GM23248 (cell line): ENCODE data around the gene PAPPA2. TPM values are rescaled to one million over a fixed set of nuclear protein-coding genes. Genes with fewer than 3 reads are reported as not detected.
A peak's percentile ranks its signal among the peaks of the same experiment; 100 is the strongest.

ENCODE experiments used
- DNase-seq: peaks from one replicate; pipeline ENCODE4 v3.0.0-alpha.2; 2015
- H2AFZ ChIP-seq: fragments of 200-600 bp; sonication (generic); 2 replicates; pipeline ENCODE4 v1.6.1; 2016; ENCODE audit warnings: antibody characterized with exemption
- H3F3A ChIP-seq: fragments of 200-600 bp; sonication (generic); 2 replicates; pipeline ENCODE4 v1.6.1; 2016; ENCODE audit warnings: mild to moderate bottlenecking, antibody characterized with exemption, mixed run types; ENCODE audit not compliant: insufficient read depth
- H3K27ac ChIP-seq: fragments of 200-600 bp; sonication (generic); 2 replicates; pipeline ENCODE4 v1.5.1; 2016; ENCODE audit warnings: mild to moderate bottlenecking
- H3K27me3 ChIP-seq: fragments of 200-600 bp; sonication (generic); replicated peaks from 2 replicates; pipeline ENCODE4 v1.6.1; 2016; ENCODE audit warnings: mild to moderate bottlenecking; ENCODE audit not compliant: insufficient read depth
- H3K36me3 ChIP-seq: fragments of 200-600 bp; sonication (generic); 2 replicates; pipeline ENCODE4 v1.6.1; 2016; ENCODE audit warnings: low read depth, mild to moderate bottlenecking
- H3K4me1 ChIP-seq: fragments of 200-600 bp; sonication (generic); 2 replicates; pipeline ENCODE4 v1.6.1; 2016; ENCODE audit warnings: mild to moderate bottlenecking; ENCODE audit not compliant: insufficient read depth
- H3K4me2 ChIP-seq: fragments of 200-600 bp; sonication (generic); one replicate; pipeline ENCODE4 v1.6.1; 2016; ENCODE audit warnings: mild to moderate bottlenecking; ENCODE audit not compliant: unreplicated experiment
- H3K4me3 ChIP-seq: fragments of 200-600 bp; sonication (generic); 2 replicates; pipeline ENCODE4 v1.5.1; 2016; ENCODE audit warnings: mild to moderate bottlenecking
- H3K79me2 ChIP-seq: fragments of 200-600 bp; sonication (generic); 2 replicates; pipeline ENCODE4 v1.6.1; 2016; ENCODE audit warnings: mild to moderate bottlenecking; ENCODE audit not compliant: insufficient read depth
- H3K9ac ChIP-seq: fragments of 200-600 bp; sonication (generic); 2 replicates; pipeline ENCODE4 v1.6.1; 2016; ENCODE audit warnings: mild to moderate bottlenecking
- H3K9me2 ChIP-seq: fragments of 200-600 bp; sonication (generic); 2 replicates; pipeline ENCODE4 v1.6.1; 2016; ENCODE audit warnings: mixed run types, mild to moderate bottlenecking, moderate library complexity; ENCODE audit not compliant: insufficient read depth
- H3K9me3 ChIP-seq: fragments of 200-600 bp; sonication (generic); one replicate; pipeline ENCODE4 v1.6.1; 2017; ENCODE audit warnings: low read depth
- H4K20me1 ChIP-seq: fragments of 200-600 bp; sonication (generic); 2 replicates; pipeline ENCODE4 v1.6.0; 2016; ENCODE audit not compliant: insufficient read depth
- EZH2 ChIP-seq: fragments of 200-600 bp; sonication (generic); IDR thresholded peaks from 2 replicates; pipeline ENCODE4 v1.6.1; 2018; ENCODE audit warnings: antibody characterized with exemption, mild to moderate bottlenecking; ENCODE audit not compliant: insufficient read depth, poor library complexity, severe bottlenecking
- EZH2phosphoT487 ChIP-seq: fragments of 200-600 bp; sonication (generic); IDR thresholded peaks from 2 replicates; pipeline ENCODE4 v1.6.1; 2018; ENCODE audit warnings: antibody characterized with exemption, moderate library complexity, mild to moderate bottlenecking, low read depth; ENCODE audit not compliant: insufficient read depth
- WGBS, 2 experiments: methylation state at CpG; one replicate each; pipeline ENCODE4 v1.1.6; 2015 to 2017; ENCODE audit warnings: low lambda C conversion rate in 2 of 2, low coverage in 1 of 2; ENCODE audit errors: missing lambda C conversion rate in 2 of 2; 5-methylcytosine and 5-hydroxymethylcytosine counted together
- in situ Hi-C: fragments of 300-500 bp; cut with MboI; formaldehyde crosslinking; loops from 2 replicates; pipeline ENCODE4 v1.15.0; 2020
- polyA plus RNA-seq: library from polyadenylated mRNA; unstranded; fragments of >200 nt; fragmentation: Nextera tagmentation; extraction: Ambion mirVana; gene quantifications from 2 replicates; pipeline ENCODE4 v1.2.1, GENCODE V29; 2016
- total RNA-seq: library from RNA; depleted of rRNA; stranded (reverse); fragments of >200 nt; shearing (Covaris generic); gene quantifications from 2 replicates; pipeline ENCODE4 v1.2.3, GENCODE V29; 2014

Gene PAPPA2
- total and polyA plus RNA-seq, 2 experiments from 2014 or later: 3.9 to 8.1 TPM

DNA sequence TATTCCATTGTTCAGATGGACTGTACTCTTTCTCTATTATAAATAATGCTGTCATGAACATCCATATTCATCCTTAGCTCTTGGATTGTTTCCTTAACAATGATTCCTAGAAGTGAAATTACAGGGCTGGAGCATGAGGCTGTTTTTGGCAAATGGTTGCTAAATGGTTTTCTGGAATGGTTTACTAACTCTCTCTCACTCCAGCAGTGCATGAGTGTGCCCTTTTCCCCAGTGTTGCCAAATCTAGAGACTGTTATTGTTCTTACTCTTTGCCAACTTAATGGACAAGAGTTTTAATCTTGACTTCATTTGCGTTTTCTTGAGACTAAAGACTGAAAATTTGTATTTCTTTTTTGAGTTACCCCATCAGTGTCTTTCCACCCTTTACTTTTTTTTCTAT, 113.0 kb downstream of the PAPPA2 start:
- Histone ChIP-seq H3F3A (peaks cover 4% of the 10 kb centered on the region; the same call in 1 of the 2 replicates), H3K4me2 (no peak overlapping the region), H3K4me1 (peaks cover 15% of the 10 kb centered on the region), H3K9ac (no peak overlapping the region), H3K9me3 (no peaks in the 10 kb centered on the region), H4K20me1 (no peaks in the 10 kb centered on the region), H3K27me3 (no peaks in the 10 kb centered on the region), H3K36me3 (no peaks in the 10 kb centered on the region), H3K27ac (no peak overlapping the region), H2AFZ (no peak overlapping the region), H3K9me2 (no peaks in the 10 kb centered on the region), H3K79me2 (no peaks in the 10 kb centered on the region), H3K4me3 (no peak overlapping the region)
- peak; percentile 40 for DNase-seq
- WGBS, 2 experiments: 45 to 48% methylated on average over 1 of the region's 1 CpG
- in situ Hi-C loops: no loop called here
- TF ChIP-seq EZH2: no peak
- no peak for TF ChIP-seq EZH2phosphoT487

DNA sequence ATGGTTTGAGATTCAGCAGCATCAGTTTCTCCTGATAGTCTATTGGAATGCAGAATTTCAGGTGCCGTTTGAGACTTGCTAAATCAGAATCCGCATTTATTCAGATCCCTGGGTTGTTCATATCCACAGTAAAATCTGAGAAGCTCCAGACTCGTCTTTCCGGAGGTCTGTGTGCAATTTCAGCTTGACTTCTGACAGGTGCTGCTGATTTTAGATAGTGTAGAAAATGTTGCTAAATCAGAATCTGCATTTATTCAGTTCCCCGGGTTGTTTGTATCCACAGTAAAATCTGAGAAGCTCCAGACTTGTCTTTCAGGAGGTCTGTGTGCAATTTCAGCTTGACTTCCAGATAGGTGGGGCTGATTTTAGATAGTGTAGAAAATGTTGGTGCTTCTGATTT, 113.7 kb downstream of the PAPPA2 start:
- no peak overlapping the region for H3K27ac ChIP-seq
- no peak overlapping the region for H2AFZ ChIP-seq
- DNase-seq: no peak
- H3K4me3 ChIP-seq: no peak overlapping the region
- no peaks in the 10 kb centered on the region for H4K20me1 ChIP-seq
- H3K9me2 ChIP-seq: no peaks in the 10 kb centered on the region
- H3K9me3 ChIP-seq: no peaks in the 10 kb centered on the region
- no peak overlapping the region for H3K9ac ChIP-seq
- no peak for TF ChIP-seq EZH2
- no peak for TF ChIP-seq EZH2phosphoT487
- H3K4me2 ChIP-seq: no peak overlapping the region
- no peaks in the 10 kb centered on the region for H3K27me3 ChIP-seq
- H3K36me3 ChIP-seq: no peaks in the 10 kb centered on the region
- H3K4me1 ChIP-seq: peaks cover 15% of the 10 kb centered on the region
- H3K79me2 ChIP-seq: no peaks in the 10 kb centered on the region
- in situ Hi-C loops: no loop called here
- WGBS, 2 experiments: 77 to 88% methylated on average over 5 of the region's 5 CpGs
- peaks cover 4% of the 10 kb centered on the region; the same call in 1 of the 2 replicates for H3F3A ChIP-seq

DNA sequence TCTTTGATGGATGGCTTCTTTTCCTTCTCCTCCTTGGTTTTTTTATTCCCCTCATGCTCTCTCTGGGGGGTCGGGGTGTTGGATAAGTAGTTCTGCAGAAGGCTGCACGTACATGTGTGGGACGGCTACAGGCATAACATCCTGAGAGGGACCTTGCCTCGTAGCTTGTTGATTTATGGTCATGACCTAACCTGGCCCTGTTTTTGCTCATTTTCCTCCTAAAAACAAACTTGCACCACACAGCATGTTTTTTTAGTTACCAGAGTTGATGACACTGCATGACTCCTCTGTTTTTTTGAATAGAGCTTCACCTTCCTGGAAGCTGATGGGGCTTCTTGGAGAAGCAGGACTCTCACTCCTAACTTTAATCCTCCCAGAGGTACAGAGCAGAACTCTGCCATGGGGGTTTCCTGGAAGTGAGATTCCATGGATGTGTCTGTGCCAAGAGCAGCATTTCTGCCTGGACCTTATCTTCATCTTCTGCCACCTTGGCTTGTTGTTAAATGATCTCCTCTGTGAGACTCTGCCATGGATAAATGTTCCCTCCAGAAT, 114.7 kb downstream of the PAPPA2 start:
- H3K27me3 ChIP-seq: no peaks in the 10 kb centered on the region
- H3K4me2 ChIP-seq: no peak overlapping the region
- DNase-seq: peak; percentile 58
- H3K79me2 ChIP-seq: no peaks in the 10 kb centered on the region
- peaks cover 4% of the 10 kb centered on the region; the same call in 1 of the 2 replicates for H3F3A ChIP-seq
- 0 to 1% methylated on average over 4 of the region's 4 CpGs for WGBS, 2 experiments
- no peak overlapping the region for H3K4me3 ChIP-seq
- no peaks in the 10 kb centered on the region for H4K20me1 ChIP-seq
- H2AFZ ChIP-seq: peak overlapping the region; percentile 34; the same call in 1 of the 2 replicates
- no peaks in the 10 kb centered on the region for H3K9me3 ChIP-seq
- peaks cover 15% of the 10 kb centered on the region for H3K4me1 ChIP-seq
- TF ChIP-seq EZH2phosphoT487: no peak
- TF ChIP-seq EZH2: no peak
- H3K9ac ChIP-seq: no peak overlapping the region
- H3K27ac ChIP-seq: no peak overlapping the region
- in situ Hi-C loops: no loop called here
- H3K9me2 ChIP-seq: no peaks in the 10 kb centered on the region
- H3K36me3 ChIP-seq: no peaks in the 10 kb centered on the region

DNA sequence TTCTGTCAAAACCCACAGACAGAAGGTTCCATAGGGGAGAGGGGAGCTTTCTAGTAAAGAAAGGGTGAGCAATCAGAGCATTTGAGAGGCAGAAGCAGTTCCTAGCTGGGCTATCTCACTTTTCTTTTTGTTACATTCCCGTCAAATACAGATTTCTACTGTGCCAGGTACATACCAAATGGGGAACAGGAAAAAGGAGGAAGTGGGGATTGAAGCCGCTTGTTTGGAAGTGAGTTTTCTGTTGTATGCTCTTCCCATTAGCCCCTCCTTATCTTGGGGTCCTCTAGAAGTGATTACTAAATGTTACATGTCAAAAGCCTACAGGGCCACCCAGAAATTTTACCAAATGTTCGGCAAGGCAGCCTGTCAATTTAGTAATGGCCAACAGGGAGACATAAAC, 116.1 kb downstream of the PAPPA2 start:
- Histone ChIP-seq H3K9me2 (no peaks in the 10 kb centered on the region), H3K9me3 (no peaks in the 10 kb centered on the region), H3F3A (peaks cover 4% of the 10 kb centered on the region; the same call in 1 of the 2 replicates), H3K9ac (no peak overlapping the region), H3K4me3 (no peak overlapping the region), H3K79me2 (no peaks in the 10 kb centered on the region), H3K4me2 (no peak overlapping the region), H3K27ac (no peak overlapping the region), H2AFZ (no peak overlapping the region), H3K4me1 (peaks cover 15% of the 10 kb centered on the region), H3K27me3 (no peaks in the 10 kb centered on the region), H4K20me1 (no peaks in the 10 kb centered on the region), H3K36me3 (no peaks in the 10 kb centered on the region)
- DNase-seq: no peak
- TF ChIP-seq EZH2 (no peak), EZH2phosphoT487 (no peak)
- WGBS, 2 experiments: 94 to 96% methylated on average over 3 of the region's 3 CpGs
- in situ Hi-C loops: no loop called here
